A549 (cell line): ENCODE measurements around the gene NRN1L. TPM values are rescaled to one million over a fixed set of nuclear protein-coding genes. Genes with fewer than 3 reads are reported as not detected.

ENCODE experiments used
- ATAC-seq, 2 experiments: fragments of 200-7000 bp in 1 of 2; fragments of >200 bp in 1 of 2; cut with Nextera tagmentation in 1 of 2; cut with Tn5 transposase in 1 of 2; 3 replicates each; pipeline versions ENCODE4 v1.8.0 to v1.9.1; 2018 to 2020; ENCODE audit warnings: mild to moderate bottlenecking in 1 of 2, moderate library complexity in 1 of 2
- CTCF ChIA-PET: fragments of 300-600 bp; sonication (Branson Sonifier 250); formaldehyde crosslinking; extraction: SDS; loops from one replicate; lab custom pipeline; 2021; ENCODE audit warnings: antibody characterized with exemption, inconsistent platforms; lab: Yijun Ruan, JAX
- POLR2A ChIA-PET: fragments of 350-600 bp; formaldehyde crosslinking; extraction: SDS; loops from one replicate; lab custom pipeline; 2021; ENCODE audit warnings: antibody characterized with exemption, inconsistent platforms; lab: Yijun Ruan, JAX
- DNase-seq, 2 experiments: peaks; one replicate each; pipeline versions ENCODE4 v3.0.0 to v3.0.0-alpha.2; 2011 to 2016; ENCODE audit warnings: low read depth in 1 of 2, low spot score in 1 of 2
- FAIRE-seq: peaks from 2 replicates; lab custom pipeline; 2011; peaks lifted over from hg19 to GRCh38; lab: Jason Lieb, UNC
- H3K27ac ChIP-seq, 2 experiments: fragments of >200 bp; sonication (Bioruptor Twin); formaldehyde crosslinking; 3 replicates each; pipeline ENCODE4 v1.5.1; 2016 to 2017
- H3K4me1 ChIP-seq: fragments of >200 bp; sonication (Bioruptor Twin); formaldehyde crosslinking; 3 replicates; pipeline ENCODE4 v1.6.1; 2016
- H3K4me2 ChIP-seq: fragments of >200 bp; sonication (Bioruptor Twin); formaldehyde crosslinking; 3 replicates; pipeline ENCODE4 v1.6.1; 2016
- H3K4me3 ChIP-seq: fragments of >200 bp; sonication (Bioruptor Twin); formaldehyde crosslinking; 3 replicates; pipeline ENCODE4 v1.5.1; 2016
- H3K9me3 ChIP-seq: fragments of >200 bp; sonication (Bioruptor Twin); formaldehyde crosslinking; 3 replicates; pipeline ENCODE4 v1.6.1; 2016
- BHLHE40 ChIP-seq: IDR thresholded peaks from 2 replicates; pipeline ENCODE4 v1.6.1; 2012; ENCODE audit warnings: low read depth, low read length, inconsistent platforms
- CBX2 ChIP-seq: fragments of 200-600 bp; sonication (generic); IDR thresholded peaks from 2 replicates; pipeline ENCODE4 v1.6.1; 2016; ENCODE audit warnings: low read depth, mild to moderate bottlenecking, borderline replicate concordance
- EHF ChIP-seq: fragments of 250-450 bp; sonication (Bioruptor Pico); IDR thresholded peaks from 2 replicates; pipeline ENCODE4 v1.5.0; 2020; ENCODE audit warnings: mild to moderate bottlenecking
- EHMT2 ChIP-seq: fragments of 200-600 bp; sonication (generic); IDR thresholded peaks from 2 replicates; pipeline ENCODE4 v1.6.1; 2016; ENCODE audit warnings: antibody characterized with exemption, low read depth, mild to moderate bottlenecking, moderate library complexity
- ESRRA ChIP-seq: fragments of 150-350 bp; IDR thresholded peaks from 2 replicates; pipeline ENCODE4 v1.6.1; 2014; ENCODE audit warnings: mild to moderate bottlenecking, low read length, borderline replicate concordance
- FOSL2 ChIP-seq, 2 experiments: fragments of 450-650 bp in 1 of 2; fragments of >200 bp in 1 of 2; sonication (Bioruptor Twin) in 1 of 2; formaldehyde crosslinking; IDR thresholded peaks; 2 replicates each; pipeline versions ENCODE4 v1.5.0 to v1.6.1; 2016 to 2020; ENCODE audit warnings: mild to moderate bottlenecking in 1 of 2, moderate library complexity in 1 of 2
- HDAC2 ChIP-seq: fragments of 200-600 bp; sonication (generic); IDR thresholded peaks from 2 replicates; pipeline ENCODE4 v1.6.1; 2016
- HOXB5 ChIP-seq: fragments of 250-450 bp; sonication (Bioruptor Pico); IDR thresholded peaks from 2 replicates; pipeline ENCODE4 v1.5.0; 2020; ENCODE audit warnings: mild to moderate bottlenecking, moderate library complexity
- JUNB ChIP-seq: fragments of >200 bp; sonication (Bioruptor Twin); formaldehyde crosslinking; IDR thresholded peaks from 2 replicates; pipeline ENCODE4 v1.6.1; 2016
- MAFK ChIP-seq: fragments of 450-650 bp; IDR thresholded peaks from 2 replicates; pipeline ENCODE4 v1.6.1; 2014; ENCODE audit not compliant: partially characterized antibody
- NPAS2 ChIP-seq: fragments of 250-450 bp; sonication (Bioruptor Pico); IDR thresholded peaks from 2 replicates; pipeline ENCODE4 v1.8.0; 2022; ENCODE audit warnings: mild to moderate bottlenecking, moderate library complexity, borderline replicate concordance
- NR3C1 ChIP-seq: fragments of >200 bp; sonication (Bioruptor Twin); formaldehyde crosslinking; IDR thresholded peaks from 3 replicates; pipeline ENCODE4 v1.6.1; 2017
- RAD21 ChIP-seq, 2 experiments: fragments of >200 bp in 1 of 2; sonication (Bioruptor Twin) in 1 of 2; formaldehyde crosslinking in 1 of 2; IDR thresholded peaks in 1 of 2; conservative IDR thresholded peaks in 1 of 2; 2 replicates in 1 of 2; 3 replicates in 1 of 2; pipeline ENCODE4 v1.6.1; 2012 to 2018; ENCODE audit warnings: inconsistent platforms in 1 of 2
- RNF2 ChIP-seq: fragments of 200-600 bp; sonication (generic); IDR thresholded peaks from 2 replicates; pipeline ENCODE4 v1.6.1; 2016; ENCODE audit warnings: low read depth, mild to moderate bottlenecking, antibody characterized with exemption, moderate library complexity, borderline replicate concordance
- SMC3 ChIP-seq: fragments of >200 bp; sonication (Bioruptor Twin); formaldehyde crosslinking; IDR thresholded peaks from 3 replicates; pipeline ENCODE4 v1.6.1; 2018; ENCODE audit warnings: inconsistent platforms
- ZC3H11A ChIP-seq: fragments of 450-650 bp; IDR thresholded peaks from 2 replicates; pipeline ENCODE4 v1.6.1; 2014; ENCODE audit warnings: antibody characterized with exemption, mild to moderate bottlenecking
- ZFP36 ChIP-seq: fragments of 450-650 bp; IDR thresholded peaks from 2 replicates; pipeline ENCODE4 v1.6.1; 2014; ENCODE audit warnings: borderline replicate concordance; ENCODE audit not compliant: partially characterized antibody
- ZNF302 ChIP-seq: fragments of 250-450 bp; sonication (Bioruptor Pico); IDR thresholded peaks from 2 replicates; pipeline ENCODE4 v1.9.0; 2021; ENCODE audit warnings: inconsistent platforms, mild to moderate bottlenecking, moderate library complexity
- WGBS: methylation state at CpG from one replicate; pipeline ENCODE4 v1.1.6; 2017; ENCODE audit errors: missing lambda C conversion rate; 5-methylcytosine and 5-hydroxymethylcytosine counted together
- polyA plus RNA-seq, 4 experiments: library from polyadenylated mRNA; depleted of rRNA in 3 of 4; stranded (reverse); fragments of >200 nt; fragmentation: RNase III in 1 of 4; extraction: RNeasy Plus Mini Kit Qiagen cat#74134 plus additional on column Dnase treatment in 1 of 4; gene quantifications; 2 replicates in 3 of 4; 3 replicates in 1 of 4; pipeline ENCODE4 v1.2.3, GENCODE V29; 2011 to 2017
- TF ChIP-seq, protein P1 (sequence below): fragments of 250-450 bp; sonication (Bioruptor Pico); IDR thresholded peaks from 2 replicates; pipeline ENCODE4 v1.5.0; 2020; ENCODE audit warnings: low read depth, mild to moderate bottlenecking, moderate library complexity
- TF ChIP-seq, protein P2 (sequence below): fragments of 150-350 bp; IDR thresholded peaks from 2 replicates; pipeline ENCODE4 v1.6.1; 2014; ENCODE audit warnings: low read depth, mild to moderate bottlenecking, low read length
- TF ChIP-seq, protein P3 (sequence below): IDR thresholded peaks from 2 replicates; pipeline ENCODE4 v1.6.1; 2012
- TF ChIP-seq, protein P4 (sequence below): fragments of >200 bp; sonication (Bioruptor Twin); formaldehyde crosslinking; IDR thresholded peaks from 3 replicates; pipeline ENCODE4 v1.6.1; 2016
- TF ChIP-seq, protein P5 (sequence below): fragments of >200 bp; sonication (Bioruptor Twin); formaldehyde crosslinking; IDR thresholded peaks from 3 replicates; pipeline ENCODE4 v1.5.1; 2016

Gene NRN1L
- polyA plus RNA-seq, 2 of the 4 experiments (the other 2 are of a cell fraction): 0.22 TPM; not detected in 1

DNA sequence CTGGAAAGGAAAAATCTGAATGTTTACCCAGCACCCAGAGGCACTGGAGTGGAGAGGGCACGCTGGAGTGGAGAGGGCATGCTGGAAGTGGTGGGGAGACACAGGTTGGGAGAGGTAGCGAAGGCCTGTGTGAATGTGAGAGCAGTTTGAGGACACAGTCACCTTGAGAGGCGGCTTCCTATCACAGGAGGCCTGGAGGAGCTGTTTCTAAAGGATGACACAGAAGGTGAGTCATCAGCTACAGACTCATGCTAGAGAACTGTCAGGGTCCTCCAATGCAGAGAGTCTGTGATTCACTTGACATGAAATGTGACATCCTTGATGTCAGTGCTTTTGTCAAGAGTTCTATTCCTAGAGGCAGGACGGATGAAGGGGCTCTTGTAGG, 33.2 kb downstream of the NRN1L start:
- POLR2A ChIA-PET: interaction anchor here (0.6 to 1.0 kb wide), 4 partner anchors 13 to 111 kb away, joined by 3 to 5 read pairs (median 3); partner anchors contain the start of genes RANBP10 and TSNAXIP1
- peak; percentile 62 to 88 for DNase-seq
- no peak overlapping the region for H3K4me3 ChIP-seq
- H3K4me2 ChIP-seq: peak overlapping the region; percentile 27; the same call in 2 of the 3 replicates
- no peak for FAIRE-seq
- peak overlapping the region in 1 of 2 experiments; percentile 2; a peak in 1 of 6 replicates for H3K27ac ChIP-seq
- CTCF ChIA-PET: interaction anchor here (0.6 to 22.2 kb wide), 10 partner anchors 9 to 101 kb away, joined by 3 to 370 read pairs (median 4); partner anchors contain the start of genes EDC4 and NRN1L
- WGBS: 36% methylated on average over 4 of the region's 4 CpGs
- H3K4me1 ChIP-seq: peaks cover 16% of the 10 kb centered on the region
- TF ChIP-seq SMC3: no peak
- TF ChIP-seq, protein P1, sequence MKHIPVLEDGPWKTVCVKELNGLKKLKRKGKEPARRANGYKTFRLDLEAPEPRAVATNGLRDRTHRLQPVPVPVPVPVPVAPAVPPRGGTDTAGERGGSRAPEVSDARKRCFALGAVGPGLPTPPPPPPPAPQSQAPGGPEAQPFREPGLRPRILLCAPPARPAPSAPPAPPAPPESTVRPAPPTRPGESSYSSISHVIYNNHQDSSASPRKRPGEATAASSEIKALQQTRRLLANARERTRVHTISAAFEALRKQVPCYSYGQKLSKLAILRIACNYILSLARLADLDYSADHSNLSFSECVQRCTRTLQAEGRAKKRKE (CRISPR knock-in tag): no peak
- TF ChIP-seq, protein P2, sequence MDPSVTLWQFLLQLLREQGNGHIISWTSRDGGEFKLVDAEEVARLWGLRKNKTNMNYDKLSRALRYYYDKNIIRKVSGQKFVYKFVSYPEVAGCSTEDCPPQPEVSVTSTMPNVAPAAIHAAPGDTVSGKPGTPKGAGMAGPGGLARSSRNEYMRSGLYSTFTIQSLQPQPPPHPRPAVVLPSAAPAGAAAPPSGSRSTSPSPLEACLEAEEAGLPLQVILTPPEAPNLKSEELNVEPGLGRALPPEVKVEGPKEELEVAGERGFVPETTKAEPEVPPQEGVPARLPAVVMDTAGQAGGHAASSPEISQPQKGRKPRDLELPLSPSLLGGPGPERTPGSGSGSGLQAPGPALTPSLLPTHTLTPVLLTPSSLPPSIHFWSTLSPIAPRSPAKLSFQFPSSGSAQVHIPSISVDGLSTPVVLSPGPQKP: no peak
- TF ChIP-seq BHLHE40: no peak
- no peak for TF ChIP-seq RNF2
- no peak for TF ChIP-seq NPAS2
- TF ChIP-seq HOXB5 (CRISPR knock-in tag): no peak
- TF ChIP-seq FOSL2 (IDR thresholded peaks at IDR 0.05): peak; percentile 58; the same call in 1 of the 2 replicates
- TF ChIP-seq FOSL2 (CRISPR knock-in tag; IDR thresholded peaks at IDR 0.05): peak; percentile 95
- TF ChIP-seq MAFK: no peak
- TF ChIP-seq ESRRA: peak; percentile 16; the same call in 1 of the 2 replicates
- no peak for TF ChIP-seq HDAC2
- H3K9me3 ChIP-seq: no peaks in the 10 kb centered on the region
- peak; percentile 89 to 90 for ATAC-seq

DNA sequence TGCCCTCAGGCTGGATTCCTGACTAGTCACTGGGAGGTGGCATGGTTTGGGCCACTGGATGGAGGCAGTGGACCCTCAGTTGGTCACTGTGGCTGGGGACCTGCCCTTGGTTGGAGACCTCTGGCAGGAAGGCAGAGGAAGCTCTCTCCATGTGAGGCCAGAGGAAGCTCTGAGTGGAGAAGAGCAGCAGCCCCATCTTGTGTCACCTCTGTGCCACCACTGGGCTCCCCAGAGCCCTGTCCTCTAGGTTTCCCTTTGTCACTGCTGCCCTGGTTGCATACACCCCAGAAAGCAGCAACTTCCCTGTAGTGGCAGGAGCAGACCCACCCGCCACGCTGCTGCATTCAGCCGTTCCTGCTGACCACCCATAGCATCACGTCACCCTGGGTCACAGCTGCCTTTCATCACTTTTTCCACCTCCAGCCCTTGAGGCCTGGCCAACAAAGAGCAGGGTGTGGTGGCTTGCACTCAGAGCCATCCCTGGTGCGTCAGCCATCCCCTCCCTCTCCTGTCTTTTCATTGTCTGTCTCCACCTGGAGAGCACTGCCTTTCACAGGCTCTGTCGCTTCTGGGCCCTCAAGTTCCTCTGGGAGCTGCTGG, 35.0 kb downstream of the NRN1L start:
- WGBS: 93% methylated on average over 6 of the region's 6 CpGs
- POLR2A ChIA-PET: no interaction called here
- H3K9me3 ChIP-seq: no peaks in the 10 kb centered on the region
- no peak overlapping the region for H3K4me2 ChIP-seq
- CTCF ChIA-PET: interaction anchor here (0.9 to 22.2 kb wide), 6 partner anchors 8 to 121 kb away, joined by 3 to 370 read pairs (median 25); partner anchors contain the start of genes CTRL, EDC4 and NRN1L
- no peak overlapping the region for H3K4me3 ChIP-seq
- peaks cover 16% of the 10 kb centered on the region for H3K4me1 ChIP-seq
- H3K27ac ChIP-seq: no peak overlapping the region
- DNase-seq (no peak), ATAC-seq (0 out of 6 replicates have a peak, but pooled peaks of 1 of the 2 experiments have one; percentile 14), FAIRE-seq (no peak)
- TF ChIP-seq ZNF302 (CRISPR knock-in tag): no peak
- TF ChIP-seq, protein P3, sequence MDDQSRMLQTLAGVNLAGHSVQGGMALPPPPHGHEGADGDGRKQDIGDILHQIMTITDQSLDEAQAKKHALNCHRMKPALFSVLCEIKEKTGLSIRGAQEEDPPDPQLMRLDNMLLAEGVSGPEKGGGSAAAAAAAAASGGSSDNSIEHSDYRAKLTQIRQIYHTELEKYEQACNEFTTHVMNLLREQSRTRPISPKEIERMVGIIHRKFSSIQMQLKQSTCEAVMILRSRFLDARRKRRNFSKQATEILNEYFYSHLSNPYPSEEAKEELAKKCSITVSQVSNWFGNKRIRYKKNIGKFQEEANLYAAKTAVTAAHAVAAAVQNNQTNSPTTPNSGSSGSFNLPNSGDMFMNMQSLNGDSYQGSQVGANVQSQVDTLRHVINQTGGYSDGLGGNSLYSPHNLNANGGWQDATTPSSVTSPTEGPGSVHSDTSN: no peak
- no peak for TF ChIP-seq SMC3
- TF ChIP-seq RAD21 (conservative IDR thresholded peaks at IDR 0.05 in 1 of 2, IDR thresholded peaks at IDR 0.05 in 1 of 2): peak in 1 of 2 experiments; percentile 20; a peak in 1 of 5 replicates
- TF ChIP-seq, protein P4, sequence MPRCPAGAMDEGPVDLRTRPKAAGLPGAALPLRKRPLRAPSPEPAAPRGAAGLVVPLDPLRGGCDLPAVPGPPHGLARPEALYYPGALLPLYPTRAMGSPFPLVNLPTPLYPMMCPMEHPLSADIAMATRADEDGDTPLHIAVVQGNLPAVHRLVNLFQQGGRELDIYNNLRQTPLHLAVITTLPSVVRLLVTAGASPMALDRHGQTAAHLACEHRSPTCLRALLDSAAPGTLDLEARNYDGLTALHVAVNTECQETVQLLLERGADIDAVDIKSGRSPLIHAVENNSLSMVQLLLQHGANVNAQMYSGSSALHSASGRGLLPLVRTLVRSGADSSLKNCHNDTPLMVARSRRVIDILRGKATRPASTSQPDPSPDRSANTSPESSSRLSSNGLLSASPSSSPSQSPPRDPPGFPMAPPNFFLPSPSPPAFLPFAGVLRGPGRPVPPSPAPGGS: no peak
- no peak for TF ChIP-seq NR3C1

DNA sequence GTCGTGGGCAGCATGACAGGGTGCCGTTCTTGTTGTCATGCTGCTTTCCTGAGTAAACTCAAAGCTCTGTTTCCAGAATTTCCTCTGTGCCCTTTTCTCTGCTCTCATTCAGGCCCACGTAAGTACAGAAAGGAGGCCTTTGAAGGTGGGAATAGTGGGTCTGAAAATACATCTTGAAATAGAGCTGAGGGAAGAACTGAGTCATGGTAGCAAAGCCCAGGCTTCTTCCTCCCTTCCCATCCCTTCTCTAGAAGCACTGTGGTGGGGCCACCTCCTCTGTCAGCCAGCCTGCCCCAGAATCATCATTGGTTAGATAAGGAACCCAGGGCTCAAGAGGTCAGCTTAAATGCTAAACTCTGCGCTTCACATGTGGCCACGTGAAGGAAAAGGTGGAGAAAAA, 37.5 kb downstream of the NRN1L start:
- ATAC-seq (no peak), DNase-seq (no peak), FAIRE-seq (no peak)
- H3K4me2 ChIP-seq: no peak overlapping the region
- no peak overlapping the region for H3K27ac ChIP-seq
- POLR2A ChIA-PET: no interaction called here
- peaks cover 11% of the 10 kb centered on the region for H3K4me1 ChIP-seq
- WGBS: 89% methylated on average over 5 of the region's 5 CpGs
- H3K4me3 ChIP-seq: no peak overlapping the region
- H3K9me3 ChIP-seq: no peaks in the 10 kb centered on the region
- CTCF ChIA-PET: interaction anchor here (1.1 to 22.2 kb wide), 4 partner anchors 41 to 428 kb away, joined by 3 to 370 read pairs (median 26); partner anchors contain the start of genes EDC4 and NRN1L
- TF ChIP-seq JUNB: no peak
- no peak for TF ChIP-seq EHF
- TF ChIP-seq, protein P4: no peak
- TF ChIP-seq ZFP36: no peak
- TF ChIP-seq HDAC2: no peak
- no peak for TF ChIP-seq ZC3H11A
- TF ChIP-seq CBX2: no peak
- TF ChIP-seq EHMT2: no peak
- TF ChIP-seq, protein P5, sequence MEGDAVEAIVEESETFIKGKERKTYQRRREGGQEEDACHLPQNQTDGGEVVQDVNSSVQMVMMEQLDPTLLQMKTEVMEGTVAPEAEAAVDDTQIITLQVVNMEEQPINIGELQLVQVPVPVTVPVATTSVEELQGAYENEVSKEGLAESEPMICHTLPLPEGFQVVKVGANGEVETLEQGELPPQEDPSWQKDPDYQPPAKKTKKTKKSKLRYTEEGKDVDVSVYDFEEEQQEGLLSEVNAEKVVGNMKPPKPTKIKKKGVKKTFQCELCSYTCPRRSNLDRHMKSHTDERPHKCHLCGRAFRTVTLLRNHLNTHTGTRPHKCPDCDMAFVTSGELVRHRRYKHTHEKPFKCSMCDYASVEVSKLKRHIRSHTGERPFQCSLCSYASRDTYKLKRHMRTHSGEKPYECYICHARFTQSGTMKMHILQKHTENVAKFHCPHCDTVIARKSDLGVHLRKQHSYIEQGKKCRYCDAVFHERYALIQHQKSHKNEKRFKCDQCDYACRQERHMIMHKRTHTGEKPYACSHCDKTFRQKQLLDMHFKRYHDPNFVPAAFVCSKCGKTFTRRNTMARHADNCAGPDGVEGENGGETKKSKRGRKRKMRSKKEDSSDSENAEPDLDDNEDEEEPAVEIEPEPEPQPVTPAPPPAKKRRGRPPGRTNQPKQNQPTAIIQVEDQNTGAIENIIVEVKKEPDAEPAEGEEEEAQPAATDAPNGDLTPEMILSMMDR: no peak
- no peak for TF ChIP-seq ZNF302 (CRISPR knock-in tag)
